ENCODE measurements around the gene HOMER2. TPM values are rescaled to one million over a fixed set of nuclear protein-coding genes. Genes with fewer than 3 reads are reported as not detected.

Gene HOMER2
- total RNA-seq, 1 experiment from 2014 or later: 14.2 TPM

- H2BK5ac ChIP-seq (ENCODE audit: insufficient read length, low read length): no peak overlapping the region
- DNase-seq: no peak
- Mint-ChIP-seq H3K27ac (peak overlapping the region in 1 of 3 experiments; percentile 4; a peak in 1 of 7 replicates), H3K9me3 (peaks cover 0 to 5% of the 10 kb centered on the region in 2 experiments; a peak in 2 of 5 replicates), H3K4me1 (peaks cover 3 to 4% of the 10 kb centered on the region in 2 experiments; a peak in 2 of 4 replicates), H3K4me3 (no peak overlapping the region), H3K36me3 (ENCODE audit: insufficient read depth in 1 of 3, low read depth in 3 of 3) (peaks cover 3 to 6% (median 4%) of the 10 kb centered on the region in 3 experiments; a peak in 4 of 7 replicates), H3K27me3 (ENCODE audit: low read depth) (peaks cover under 1% of the 10 kb centered on the region; the same call in 1 of the 2 replicates)
- H2BK15ac ChIP-seq (ENCODE audit: low read depth, low read length): no peak overlapping the region
- H2AK5ac ChIP-seq (ENCODE audit: insufficient read length, low read length): no peak overlapping the region
- H2BK12ac ChIP-seq (ENCODE audit: insufficient read length, low read depth, low read length): no peak overlapping the region
- no CpG with 5 or more reads among the region's 6 CpGs for WGBS (ENCODE audit: extremely low coverage, insufficient read length, low lambda C conversion rate)
- H4K91ac ChIP-seq (ENCODE audit: insufficient read length, low read depth, low read length): no peak overlapping the region
- no peak overlapping the region for H4K8ac ChIP-seq (replicated peaks; ENCODE audit: insufficient read length, low read depth, low read length)
- H2BK120ac ChIP-seq (ENCODE audit: low read depth, low read length, poor library complexity, severe bottlenecking): no peak overlapping the region
- no peak overlapping the region for H3K56ac ChIP-seq (ENCODE audit: insufficient read length, low read depth, low read length)
- no peaks in the 10 kb centered on the region for H3K27me3 ChIP-seq (ENCODE audit: insufficient read depth, low read length)
- TF ChIP-seq CTCF (conservative IDR thresholded peaks at IDR 0.05): peak; percentile 69
- H3K4me1 ChIP-seq (ENCODE audit: insufficient read depth, low read length): no peaks in the 10 kb centered on the region
- no peak overlapping the region for H3K23ac ChIP-seq (ENCODE audit: insufficient read length, low read depth, low read length)
- no peaks in the 10 kb centered on the region for H3K79me2 ChIP-seq (ENCODE audit: insufficient read depth, low read length)
- H3K79me1 ChIP-seq (ENCODE audit: insufficient read depth, low read depth, low read length, poor library complexity, severe bottlenecking): no peaks in the 10 kb centered on the region
- H3K14ac ChIP-seq (ENCODE audit: insufficient read depth, low read length): no peak overlapping the region
- H3K9ac ChIP-seq (ENCODE audit: extremely low read depth, insufficient read length, low read length): no peak overlapping the region
- no peak overlapping the region for H3K18ac ChIP-seq (ENCODE audit: insufficient read length, low read depth, low read length)
- no peak overlapping the region for H3K4me2 ChIP-seq (ENCODE audit: insufficient read depth, insufficient read length, low read length)
- no peaks in the 10 kb centered on the region for H3K23me2 ChIP-seq (ENCODE audit: insufficient read length, low read depth, low read length, poor library complexity, severe bottlenecking)
- no peak overlapping the region for H3K4ac ChIP-seq (ENCODE audit: low read depth, low read length)
- H3K27ac ChIP-seq (ENCODE audit: insufficient read length, low read depth, low read length): no peak overlapping the region
- H3K9me3 ChIP-seq (ENCODE audit: control insufficient read depth, low read depth, low read length): no peaks in the 10 kb centered on the region
- no peak overlapping the region for H2BK20ac ChIP-seq (ENCODE audit: low read depth, low read length, poor library complexity, severe bottlenecking)
- H2AFZ ChIP-seq (ENCODE audit: low read length): no peak overlapping the region
- H3T11ph ChIP-seq (ENCODE audit: low read length): no peak overlapping the region
- H4K5ac ChIP-seq (ENCODE audit: insufficient read length, low read depth, low read length): no peak overlapping the region
- H4K20me1 ChIP-seq (ENCODE audit: control insufficient read depth, insufficient read depth, insufficient read length): no peaks in the 10 kb centered on the region
These were observed 47.6 kb upstream of the HOMER2 start for GRCh38 chr15:82999905-83000671.

All from H9 (cell line).